Measurements from ENCODE around the gene CPN2. TPM values are rescaled to one million over a fixed set of nuclear protein-coding genes. Genes with fewer than 3 reads are reported as not detected.

CPN2 gene
- total and polyA plus RNA-seq, 11 donors: 0.14 to 6.0 (median 0.72) TPM

DNA sequence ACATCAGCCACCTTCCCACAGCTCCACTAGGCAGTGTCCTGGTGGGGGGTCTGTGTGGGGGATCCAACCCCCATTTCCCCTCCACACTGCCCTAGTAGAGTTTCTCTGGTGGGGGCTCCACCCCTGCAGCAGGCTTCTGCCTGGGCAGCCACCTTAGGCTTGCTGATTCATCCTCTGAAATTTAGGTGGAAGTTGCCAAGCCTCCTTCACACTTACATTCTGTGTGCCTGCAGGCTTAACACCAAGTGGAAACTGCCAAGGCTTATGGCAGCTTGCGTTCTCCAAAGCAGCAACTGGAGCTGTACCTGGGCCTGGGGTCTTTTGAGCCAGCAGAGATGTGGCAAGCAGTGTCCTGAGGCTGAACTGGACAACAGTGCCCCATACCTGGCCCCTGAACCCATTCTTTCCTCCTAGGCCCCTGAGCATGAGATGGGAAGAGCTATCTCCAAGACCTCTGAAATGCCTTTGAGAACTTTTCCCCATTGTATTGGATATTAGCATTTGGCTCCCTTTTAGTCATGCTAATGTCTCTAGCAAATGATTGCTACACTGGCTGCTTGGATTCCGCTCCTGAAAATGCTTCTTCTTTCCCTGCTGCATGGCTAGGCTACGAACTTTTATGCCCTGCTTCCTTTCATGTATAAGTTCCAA is 32.5 kb downstream of the CPN2 start:
- peaks cover 0 to 28% (median 16%) of the 10 kb centered on the region in 12 donors for H3K4me1 ChIP-seq
- TF ChIP-seq CTCF (IDR thresholded peaks at IDR 0.05) (no peak), POLR2A (IDR thresholded peaks at IDR 0.05) (no peak)
- no peak for DNase-seq
- intact Hi-C loops (cut with DNase I): loop anchor here in 9 of 10 donors (5.0 to 10.0 kb wide), 11 partner anchors 46 to 656 kb away; partner anchors contain the start of gene HES1 (in 3 of the 9)
- no peak for ATAC-seq
- no peak overlapping the region for H3K27ac ChIP-seq
- no peaks in the 10 kb centered on the region for H3K36me3 ChIP-seq
- no peak overlapping the region for H3K4me3 ChIP-seq
- H3K9me3 ChIP-seq: peaks cover 0 to 12% (median under 1%) of the 10 kb centered on the region in 12 donors
- 98 to 100% (median 99%) methylated on average over 3 of the region's 3 CpGs for WGBS, 4 donors
- peaks cover 0 to 55% (median 14%) of the 10 kb centered on the region in 9 donors for H3K27me3 ChIP-seq

GRCh38 chr3:194316918-194317317 is 34.2 kb downstream of the CPN2 start:
- Histone ChIP-seq H3K27ac (no peak overlapping the region), H3K4me3 (no peak overlapping the region), H3K4me1 (peaks cover 0 to 39% (median 19%) of the 10 kb centered on the region in 12 donors), H3K9me3 (peaks cover 0 to 12% (median under 1%) of the 10 kb centered on the region in 12 donors), H3K27me3 (peaks cover 0 to 52% (median 14%) of the 10 kb centered on the region in 9 donors), H3K36me3 (no peaks in the 10 kb centered on the region)
- WGBS, 4 donors: 83 to 95% (median 92%) methylated on average over 6 of the region's 6 CpGs
- TF ChIP-seq CTCF (IDR thresholded peaks at IDR 0.05): no peak
- TF ChIP-seq POLR2A (IDR thresholded peaks at IDR 0.05): no peak
- intact Hi-C loops (cut with DNase I): loop anchor here (2.0 to 10.0 kb wide), 12 partner anchors 45 to 655 kb away; partner anchors contain the start of gene HES1 (in 3 of the 10)
- no peak for ATAC-seq
- DNase-seq: no peak

GRCh38 chr3:194315965-194316361 is 35.2 kb downstream of the CPN2 start:
- WGBS, 4 donors: 30 to 45% (median 35%) methylated on average over 16 to 17 of the region's 17 CpGs
- ATAC-seq (peak; percentile 2 to 28 (median 14)), DNase-seq (peak in 1 of 5 donors; percentile 28)
- intact Hi-C loops (cut with DNase I): loop anchor here (1.0 to 10.0 kb wide), 24 partner anchors 44 to 654 kb away; partner anchors contain the start of gene HES1 (in 4 of the 10)
- Histone ChIP-seq H3K36me3 (no peaks in the 10 kb centered on the region), H3K27me3 (peaks cover 0 to 51% (median 14%) of the 10 kb centered on the region in 9 donors), H3K4me1 (peaks cover 0 to 39% (median 19%) of the 10 kb centered on the region in 12 donors), H3K4me3 (peak overlapping the region in 10 of 12 donors; percentile 12 to 63 (median 52)), H3K9me3 (peaks cover 0 to 12% (median under 1%) of the 10 kb centered on the region in 12 donors), H3K27ac (peak overlapping the region in 1 of 12 donors; percentile 61)
- TF ChIP-seq POLR2A (IDR thresholded peaks at IDR 0.05): no peak
- TF ChIP-seq CTCF (IDR thresholded peaks at IDR 0.05): peak in 4 of 12 donors; percentile 10 to 48 (median 10)

Measured in heart left ventricle (tissue), 16 donors.